HEK293 (cell line): Measurements from ENCODE around the gene BCL11B.

Source experiments
- PRDM6 ChIP-seq: fragments of 450-650 bp; formaldehyde crosslinking; IDR thresholded peaks from 2 replicates; pipeline ENCODE4 v1.5.1; 2017; ENCODE audit warnings: missing biosample characterization, missing genetic modification characterization
- ZBTB20 ChIP-seq: fragments of 450-650 bp; formaldehyde crosslinking; IDR thresholded peaks from 2 replicates; pipeline ENCODE4 v1.5.1; 2016; ENCODE audit warnings: missing biosample characterization, missing genetic modification characterization
- ZBTB44 ChIP-seq: fragments of 450-650 bp; IDR thresholded peaks from 2 replicates; pipeline ENCODE4 v1.5.1; 2018; ENCODE audit warnings: missing biosample characterization, mild to moderate bottlenecking, missing genetic modification characterization
- ZBTB49 ChIP-seq: fragments of 450-650 bp; formaldehyde crosslinking; IDR thresholded peaks from 2 replicates; pipeline ENCODE4 v1.5.1; 2016; ENCODE audit warnings: missing biosample characterization, missing genetic modification characterization, low read depth
- ZFP41 ChIP-seq: fragments of 450-650 bp; formaldehyde crosslinking; IDR thresholded peaks from 2 replicates; pipeline ENCODE4 v1.5.1; 2016; ENCODE audit warnings: missing biosample characterization, missing genetic modification characterization, borderline replicate concordance
- ZNF174 ChIP-seq: fragments of 450-650 bp; formaldehyde crosslinking; IDR thresholded peaks from 2 replicates; pipeline ENCODE4 v1.5.0; 2017; ENCODE audit warnings: missing biosample characterization, mild to moderate bottlenecking, missing genetic modification characterization
- ZNF274 ChIP-seq, 2 experiments: fragments of 200-500 bp in 1 of 2; fragments of 450-650 bp in 1 of 2; sonication (Bioruptor generic) in 1 of 2; formaldehyde crosslinking in 1 of 2; IDR thresholded peaks; 2 replicates each; pipeline versions ENCODE4 v1.5.1 to v1.6.1; 2014 to 2016; ENCODE audit warnings: borderline replicate concordance in 1 of 2, inconsistent platforms in 1 of 2, low read length in 1 of 2, missing biosample characterization in 1 of 2, missing genetic modification characterization in 1 of 2
- ZNF362 ChIP-seq: fragments of 450-650 bp; formaldehyde crosslinking; IDR thresholded peaks from 2 replicates; pipeline ENCODE4 v1.5.1; 2016; ENCODE audit warnings: missing biosample characterization, missing genetic modification characterization
- ZNF548 ChIP-seq: fragments of 450-650 bp; formaldehyde crosslinking; IDR thresholded peaks from 2 replicates; pipeline ENCODE4 v1.5.1; 2016; ENCODE audit warnings: missing biosample characterization, missing genetic modification characterization
- ZNF639 ChIP-seq: fragments of 450-650 bp; formaldehyde crosslinking; IDR thresholded peaks from 2 replicates; pipeline ENCODE4 v1.5.1; 2016; ENCODE audit warnings: missing biosample characterization, missing genetic modification characterization
- ZNF830 ChIP-seq: fragments of 450-650 bp; IDR thresholded peaks from 2 replicates; pipeline ENCODE4 v1.5.0; 2018; ENCODE audit warnings: missing biosample characterization, missing genetic modification characterization, low read depth, mild to moderate bottlenecking, moderate library complexity
- TF ChIP-seq, protein P1 (sequence below): fragments of 450-650 bp; formaldehyde crosslinking; IDR thresholded peaks from 2 replicates; pipeline ENCODE4 v1.5.1; 2016; ENCODE audit warnings: missing biosample characterization, missing genetic modification characterization

DNA sequence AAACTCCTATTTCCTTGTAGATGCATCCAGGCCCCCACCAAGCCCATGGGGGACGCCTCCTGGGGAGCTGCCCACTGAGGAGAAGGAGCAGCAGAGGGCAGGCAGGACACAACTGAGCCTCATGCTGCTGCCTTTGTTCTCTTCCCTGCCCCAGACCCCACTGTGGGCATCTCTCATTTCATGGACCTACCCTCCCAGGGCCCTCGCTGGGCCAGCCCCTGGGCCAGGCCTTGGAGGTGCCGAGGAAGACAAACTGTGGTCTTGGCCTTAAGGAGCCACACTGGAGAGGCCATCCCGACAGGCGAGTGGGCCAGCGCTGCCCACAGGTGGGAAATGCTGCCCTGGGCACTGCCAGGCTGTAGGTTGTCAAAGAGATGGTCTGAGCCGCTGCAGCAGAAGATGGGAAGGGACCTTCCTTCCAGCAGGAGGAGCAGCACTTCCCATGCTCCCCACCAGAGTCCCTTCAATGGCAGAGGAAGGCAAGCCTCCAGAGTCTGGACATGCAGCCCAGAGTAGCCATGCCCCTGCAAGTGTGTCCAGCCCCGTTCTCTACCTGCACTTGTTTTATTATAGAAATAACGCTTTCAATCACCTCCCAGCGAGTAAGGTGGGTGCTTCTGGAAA lies 147.4 kb downstream of the BCL11B start:
- TF ChIP-seq ZFP41 (tag by site-specific recombination): no peak
- no peak for TF ChIP-seq ZBTB49
- no peak for TF ChIP-seq ZNF830 (tag by site-specific recombination)
- TF ChIP-seq PRDM6 (tag by site-specific recombination): no peak
- TF ChIP-seq, protein P1, sequence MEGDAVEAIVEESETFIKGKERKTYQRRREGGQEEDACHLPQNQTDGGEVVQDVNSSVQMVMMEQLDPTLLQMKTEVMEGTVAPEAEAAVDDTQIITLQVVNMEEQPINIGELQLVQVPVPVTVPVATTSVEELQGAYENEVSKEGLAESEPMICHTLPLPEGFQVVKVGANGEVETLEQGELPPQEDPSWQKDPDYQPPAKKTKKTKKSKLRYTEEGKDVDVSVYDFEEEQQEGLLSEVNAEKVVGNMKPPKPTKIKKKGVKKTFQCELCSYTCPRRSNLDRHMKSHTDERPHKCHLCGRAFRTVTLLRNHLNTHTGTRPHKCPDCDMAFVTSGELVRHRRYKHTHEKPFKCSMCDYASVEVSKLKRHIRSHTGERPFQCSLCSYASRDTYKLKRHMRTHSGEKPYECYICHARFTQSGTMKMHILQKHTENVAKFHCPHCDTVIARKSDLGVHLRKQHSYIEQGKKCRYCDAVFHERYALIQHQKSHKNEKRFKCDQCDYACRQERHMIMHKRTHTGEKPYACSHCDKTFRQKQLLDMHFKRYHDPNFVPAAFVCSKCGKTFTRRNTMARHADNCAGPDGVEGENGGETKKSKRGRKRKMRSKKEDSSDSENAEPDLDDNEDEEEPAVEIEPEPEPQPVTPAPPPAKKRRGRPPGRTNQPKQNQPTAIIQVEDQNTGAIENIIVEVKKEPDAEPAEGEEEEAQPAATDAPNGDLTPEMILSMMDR: peak; percentile 56; the same call in 1 of the 2 replicates
- no peak for TF ChIP-seq ZBTB20
- TF ChIP-seq ZNF362 (tag by site-specific recombination): no peak
- no peak for TF ChIP-seq ZNF174
- TF ChIP-seq ZBTB44 (tag by site-specific recombination): no peak
- TF ChIP-seq ZNF274 (IDR thresholded peaks at IDR 0.05; ENCODE audit: low read length): no peak
- TF ChIP-seq ZNF274 (tag by site-specific recombination; IDR thresholded peaks at IDR 0.05; ENCODE audit: borderline replicate concordance): no peak
- no peak for TF ChIP-seq ZNF548 (tag by site-specific recombination)
- TF ChIP-seq ZNF639 (tag by site-specific recombination): no peak
